Osteoblast (primary cell): Measurements from ENCODE around the gene ADAR. TPM values are rescaled to one million over a fixed set of nuclear protein-coding genes. Genes with fewer than 3 reads are reported as not detected.
A peak's percentile ranks its signal among the peaks of the same experiment; 100 is the strongest.

Experiments used
- DNase-seq: peaks from one replicate; pipeline ENCODE4 v3.0.0; 2011; ENCODE audit warnings: low spot score, mixed read lengths; ENCODE audit not compliant: insufficient read length; ENCODE audit errors: missing footprints
- H2AFZ ChIP-seq: 2 replicates; pipeline ENCODE4 v1.6.0; 2011; ENCODE audit warnings: mild to moderate bottlenecking, low read length
- H3K27ac ChIP-seq: 2 replicates; pipeline ENCODE4 v1.5.1; 2011; ENCODE audit warnings: mild to moderate bottlenecking, low read depth, low read length, moderate library complexity
- H3K27me3 ChIP-seq: 2 replicates; pipeline ENCODE4 v1.6.0; 2012; ENCODE audit warnings: mild to moderate bottlenecking, control low read depth, inconsistent platforms, low read length, moderate library complexity; ENCODE audit not compliant: insufficient read depth
- H3K36me3 ChIP-seq: 2 replicates; pipeline ENCODE4 v1.5.1; 2011; ENCODE audit warnings: mild to moderate bottlenecking, low read length, control low read depth, moderate library complexity; ENCODE audit not compliant: insufficient read depth
- H3K4me1 ChIP-seq: 2 replicates; pipeline ENCODE4 v1.5.1; 2011; ENCODE audit warnings: mild to moderate bottlenecking, low read length, control low read depth, moderate library complexity; ENCODE audit not compliant: insufficient read depth
- H3K4me2 ChIP-seq: 2 replicates; pipeline ENCODE4 v1.6.0; 2011; ENCODE audit warnings: mild to moderate bottlenecking, low read length; ENCODE audit not compliant: insufficient read depth
- H3K4me3 ChIP-seq: fragments of 200-600 bp; sonication (generic); 3 replicates; pipeline ENCODE4 v1.5.1; 2012; ENCODE audit warnings: mild to moderate bottlenecking, low read length, inconsistent platforms; ENCODE audit not compliant: insufficient read depth
- H3K79me2 ChIP-seq: 2 replicates; pipeline ENCODE4 v1.6.0; 2012; ENCODE audit warnings: mild to moderate bottlenecking, low read length, control low read depth, inconsistent platforms; ENCODE audit not compliant: insufficient read depth
- H3K9me3 ChIP-seq: 2 replicates; pipeline ENCODE4 v1.5.1; 2011; ENCODE audit warnings: low read depth, low read length, control low read depth
- H4K20me1 ChIP-seq: 2 replicates; pipeline ENCODE4 v1.6.0; 2012; ENCODE audit warnings: mild to moderate bottlenecking, low read length, control low read depth; ENCODE audit not compliant: insufficient read depth
- total RNA-seq: library from RNA; depleted of rRNA; stranded (reverse); fragments of >200 nt; gene quantifications from 2 replicates; pipeline ENCODE4 v1.2.3, GENCODE V29; 2012
- TF ChIP-seq, protein P1 (sequence below): IDR thresholded peaks from 2 replicates; pipeline ENCODE4 v1.5.1; 2011; ENCODE audit warnings: mild to moderate bottlenecking, low read depth, low read length, moderate library complexity; ENCODE audit errors: extremely low read depth

The ADAR gene
- total RNA-seq, 1 donor = 118 TPM

DNA sequence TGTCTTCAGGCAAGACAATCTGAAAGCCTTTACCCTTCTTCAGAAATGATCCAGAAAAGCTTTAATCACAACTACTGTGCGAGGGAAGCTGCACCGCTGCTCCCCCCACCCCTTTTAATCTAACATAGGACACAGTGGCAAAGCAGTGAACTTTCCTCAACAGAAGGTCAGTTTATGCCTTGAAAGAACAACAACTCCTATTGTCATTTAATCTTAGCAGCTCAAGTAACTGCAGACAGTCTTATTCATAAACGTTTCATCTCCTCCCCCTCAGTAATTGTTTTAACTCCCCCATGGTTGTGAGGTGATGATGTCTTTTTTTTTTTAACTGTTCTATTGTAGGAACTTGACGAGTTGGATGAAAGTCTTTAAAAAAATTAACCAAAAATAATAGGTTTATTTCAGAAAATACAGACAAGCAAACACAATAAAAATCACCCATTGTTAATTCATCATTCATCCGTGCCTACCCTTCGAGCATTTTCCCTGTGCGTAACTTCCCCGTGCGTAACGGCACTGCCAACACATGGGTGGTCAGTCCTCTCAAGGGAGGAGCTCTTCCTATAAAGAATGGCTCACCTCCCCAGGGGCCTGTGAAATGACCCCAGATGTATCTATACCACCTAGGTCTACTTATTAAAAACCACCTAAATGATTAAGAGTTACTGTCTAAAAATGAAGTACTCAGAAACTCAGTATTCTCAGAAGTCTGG is 3.3 kb upstream of the ADAR start:
- Histone ChIP-seq H2AFZ (no peak overlapping the region), H3K36me3 (no peaks in the 10 kb centered on the region), H3K27ac (no peak overlapping the region), H3K79me2 (peaks cover 88% of the 10 kb centered on the region), H3K4me3 (no peak overlapping the region), H4K20me1 (peaks cover 35% of the 10 kb centered on the region), H3K4me1 (peaks cover 21% of the 10 kb centered on the region), H3K9me3 (no peaks in the 10 kb centered on the region), H3K27me3 (no peaks in the 10 kb centered on the region), H3K4me2 (no peak overlapping the region)
- DNase-seq = no peak
- TF ChIP-seq, protein P1, sequence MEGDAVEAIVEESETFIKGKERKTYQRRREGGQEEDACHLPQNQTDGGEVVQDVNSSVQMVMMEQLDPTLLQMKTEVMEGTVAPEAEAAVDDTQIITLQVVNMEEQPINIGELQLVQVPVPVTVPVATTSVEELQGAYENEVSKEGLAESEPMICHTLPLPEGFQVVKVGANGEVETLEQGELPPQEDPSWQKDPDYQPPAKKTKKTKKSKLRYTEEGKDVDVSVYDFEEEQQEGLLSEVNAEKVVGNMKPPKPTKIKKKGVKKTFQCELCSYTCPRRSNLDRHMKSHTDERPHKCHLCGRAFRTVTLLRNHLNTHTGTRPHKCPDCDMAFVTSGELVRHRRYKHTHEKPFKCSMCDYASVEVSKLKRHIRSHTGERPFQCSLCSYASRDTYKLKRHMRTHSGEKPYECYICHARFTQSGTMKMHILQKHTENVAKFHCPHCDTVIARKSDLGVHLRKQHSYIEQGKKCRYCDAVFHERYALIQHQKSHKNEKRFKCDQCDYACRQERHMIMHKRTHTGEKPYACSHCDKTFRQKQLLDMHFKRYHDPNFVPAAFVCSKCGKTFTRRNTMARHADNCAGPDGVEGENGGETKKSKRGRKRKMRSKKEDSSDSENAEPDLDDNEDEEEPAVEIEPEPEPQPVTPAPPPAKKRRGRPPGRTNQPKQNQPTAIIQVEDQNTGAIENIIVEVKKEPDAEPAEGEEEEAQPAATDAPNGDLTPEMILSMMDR = no peak

DNA sequence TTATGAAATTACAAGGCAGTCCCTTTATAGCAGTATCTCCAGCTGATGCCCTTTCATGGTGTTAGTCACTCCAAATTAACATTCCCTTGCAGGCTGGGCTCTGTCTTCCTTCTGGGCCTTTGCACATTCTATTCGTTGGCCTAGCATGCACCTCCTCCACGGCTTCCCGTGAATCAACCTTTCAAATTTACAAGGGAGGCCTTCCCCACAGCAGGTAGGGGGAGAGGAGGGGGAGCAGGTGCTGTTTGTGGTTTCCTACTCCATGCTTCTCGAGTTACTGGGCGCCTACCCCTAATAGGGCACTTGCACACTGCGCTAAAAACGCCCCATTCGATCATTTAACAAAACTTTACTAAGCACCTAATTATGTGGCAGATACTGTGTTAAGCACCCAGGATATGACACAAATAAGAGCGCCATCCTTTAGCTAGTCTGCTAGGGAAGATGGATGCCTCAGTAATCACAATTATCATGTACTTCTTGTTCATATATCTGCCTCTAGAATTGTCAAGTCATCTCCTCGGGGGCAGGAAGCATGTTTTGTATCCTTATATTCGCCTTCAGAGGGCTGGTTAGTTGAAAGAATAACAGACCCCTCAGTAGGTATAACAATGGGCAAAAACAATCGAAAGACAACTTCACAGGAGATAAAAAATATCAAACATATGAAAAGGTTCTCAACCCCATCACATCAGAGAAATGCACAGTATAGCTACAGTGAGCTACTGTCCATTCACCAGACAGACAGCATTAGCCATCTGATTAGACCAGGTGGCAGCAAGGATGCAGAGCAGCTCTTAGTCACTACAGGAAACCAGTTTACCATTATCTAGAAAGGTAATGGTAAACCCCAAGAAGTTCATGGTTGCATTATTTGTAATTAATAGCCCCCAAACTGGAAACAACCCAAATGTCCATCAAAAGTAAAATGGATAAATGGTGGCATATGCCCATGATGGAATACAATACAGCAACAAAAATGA is 1.7 kb upstream of the ADAR start:
- no peak for DNase-seq
- Histone ChIP-seq H3K4me2 (peak overlapping the region; percentile 94), H3K36me3 (no peaks in the 10 kb centered on the region), H3K27me3 (no peaks in the 10 kb centered on the region), H3K79me2 (peaks cover 88% of the 10 kb centered on the region), H3K9me3 (no peaks in the 10 kb centered on the region), H3K4me1 (peaks cover 19% of the 10 kb centered on the region), H3K4me3 (no peak overlapping the region), H4K20me1 (peaks cover 33% of the 10 kb centered on the region), H3K27ac (peak overlapping the region; percentile 87), H2AFZ (no peak overlapping the region)
- TF ChIP-seq, protein P1 = no peak

DNA sequence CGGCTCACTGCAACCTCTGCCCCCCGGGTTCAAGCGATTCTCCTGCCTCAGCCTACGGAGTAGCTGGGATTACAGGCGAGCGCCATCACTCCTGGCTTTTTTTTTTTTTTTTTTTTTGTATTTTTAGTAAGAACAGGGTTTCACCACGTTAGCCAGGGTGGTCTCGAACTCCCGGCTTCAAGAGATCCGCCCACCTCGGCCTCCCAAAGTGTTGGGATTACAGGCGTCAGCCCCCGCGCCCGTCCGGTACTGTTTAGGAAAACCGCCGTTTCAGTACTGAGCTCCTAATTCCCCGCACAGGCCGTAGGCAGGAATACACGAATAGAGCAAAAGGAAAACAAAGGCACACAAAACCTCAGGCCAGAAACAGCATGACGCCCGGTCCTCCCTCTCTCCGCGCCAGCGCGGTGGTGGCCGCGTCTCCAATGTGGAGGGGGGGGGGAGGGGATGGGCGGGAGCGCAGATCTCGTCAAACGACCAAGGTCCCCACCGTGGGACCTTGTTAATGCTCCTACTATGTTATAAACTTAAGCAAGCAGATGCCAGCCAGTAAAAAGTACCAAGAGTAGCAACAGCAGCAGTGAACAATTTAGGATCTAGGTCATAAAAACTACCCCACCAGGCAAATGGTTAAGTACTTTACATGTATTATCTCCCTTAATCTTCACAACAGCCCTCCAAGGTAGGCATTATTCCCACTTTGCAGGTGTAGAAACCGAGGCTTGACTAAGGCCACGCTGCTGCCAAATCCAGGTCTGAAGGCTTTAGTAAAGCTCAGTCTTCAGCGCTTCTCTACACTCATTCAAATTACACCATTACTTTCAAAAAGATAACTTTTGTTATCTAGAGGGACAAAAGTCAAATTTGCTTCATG is 648 bp upstream of the ADAR start:
- H3K4me1 ChIP-seq = peaks cover 19% of the 10 kb centered on the region
- H2AFZ ChIP-seq = peak overlapping the region; percentile 76
- no peaks in the 10 kb centered on the region for H3K9me3 ChIP-seq
- peaks cover 34% of the 10 kb centered on the region for H4K20me1 ChIP-seq
- H3K4me3 ChIP-seq = peak overlapping the region; percentile 94
- peak overlapping the region; percentile 94 for H3K4me2 ChIP-seq
- TF ChIP-seq, protein P1 = no peak
- H3K79me2 ChIP-seq = peaks cover 90% of the 10 kb centered on the region
- peak overlapping the region; percentile 87 for H3K27ac ChIP-seq
- no peaks in the 10 kb centered on the region for H3K27me3 ChIP-seq
- no peaks in the 10 kb centered on the region for H3K36me3 ChIP-seq
- peak; percentile 84 for DNase-seq
